ENCODE data around the gene TAS2R43. TPM values are rescaled to one million over a fixed set of nuclear protein-coding genes. Genes with fewer than 3 reads are reported as not detected.
"Not testable (repeated sequence)": the region's sequence is repeated elsewhere in the genome, so short reads cannot be mapped to it uniquely, and the experiment has no call there.

The TAS2R43 gene
- total RNA-seq, 2 experiments from 2014 or later, result 0.73 to 1.1 TPM

DNA sequence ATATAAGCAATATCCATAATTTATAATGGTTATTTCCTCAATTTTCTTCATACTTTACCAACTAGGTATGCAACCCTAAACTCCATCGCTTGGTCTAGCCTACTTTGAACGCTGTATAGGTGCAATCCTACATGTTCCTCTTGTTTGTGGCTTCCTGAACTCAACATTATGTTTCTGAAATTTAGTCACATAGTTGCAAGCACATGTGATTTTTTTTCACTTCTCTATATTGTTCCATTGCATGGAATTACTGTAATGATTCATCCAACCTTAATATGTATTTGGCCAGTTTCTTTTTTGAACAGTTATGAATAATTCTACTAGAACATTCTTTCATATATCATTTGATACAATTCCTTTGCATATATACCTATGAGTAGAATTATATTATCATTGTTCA, 2.8 kb upstream of the TAS2R43 start:
- CTCF ChIA-PET; DNase-seq; H3K27me3 Mint-ChIP-seq (ENCODE audit: low read depth); H3K9me3 Mint-ChIP-seq (ENCODE audit: insufficient read depth); H3K4me3 Mint-ChIP-seq; POLR2A ChIA-PET; H3K27ac Mint-ChIP-seq; H3K4me1 Mint-ChIP-seq (ENCODE audit: low read depth); ATAC-seq: not testable (repeated sequence)
- H3K36me3 Mint-ChIP-seq (ENCODE audit: low read depth), result peaks cover 15% of the 10 kb centered on the region

DNA sequence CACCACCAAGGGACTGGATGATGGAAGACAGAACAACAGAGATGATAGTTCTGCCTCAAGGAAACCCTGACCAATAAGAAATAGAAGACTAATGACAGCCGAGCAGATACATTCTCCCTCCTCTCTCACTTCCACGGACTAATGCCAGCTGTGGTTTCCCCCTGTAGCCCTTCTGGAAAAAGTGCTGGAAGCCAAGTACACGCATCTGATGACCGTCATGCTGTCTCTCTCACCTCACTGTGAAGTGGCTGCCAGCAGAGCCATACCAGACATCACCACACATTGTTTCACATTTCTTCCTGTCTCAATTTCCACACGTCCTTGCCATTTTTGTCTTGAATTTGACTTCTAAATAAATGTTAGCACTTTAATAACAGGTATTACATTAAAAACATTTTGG, 2.9 kb downstream of the TAS2R43 start:
- Mint-ChIP-seq H3K36me3 (ENCODE audit: low read depth) (peaks cover 9% of the 10 kb centered on the region), H3K27ac (no peak overlapping the region), H3K27me3 (ENCODE audit: low read depth) (no peaks in the 10 kb centered on the region), H3K4me1 (ENCODE audit: low read depth) (no peaks in the 10 kb centered on the region), H3K4me3 (no peak overlapping the region), H3K9me3 (ENCODE audit: insufficient read depth) (no peaks in the 10 kb centered on the region)
- ATAC-seq (no peak), DNase-seq (no peak)
- ChIA-PET POLR2A (no interaction called here), CTCF (no interaction called here)

DNA sequence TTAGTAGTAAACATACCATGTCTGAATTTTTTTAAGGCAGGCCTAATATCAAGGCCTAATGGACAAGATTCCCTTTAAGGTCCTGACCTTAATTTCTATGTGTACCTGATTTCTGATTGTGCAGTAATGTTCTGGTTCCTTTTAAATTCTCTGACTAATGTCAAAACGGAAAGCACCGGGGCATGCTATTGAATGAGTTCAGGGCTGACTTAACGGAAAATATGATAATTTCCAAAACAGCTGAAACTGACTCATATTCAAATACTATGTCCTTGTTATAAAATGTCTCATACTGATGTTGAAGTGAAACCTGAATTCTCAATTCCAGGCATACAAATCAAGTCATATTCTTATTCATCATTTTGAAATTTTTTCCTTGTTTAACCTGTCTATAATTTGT, 6.7 kb downstream of the TAS2R43 start:
- Mint-ChIP-seq H3K27ac (no peak overlapping the region), H3K27me3 (ENCODE audit: low read depth) (no peaks in the 10 kb centered on the region), H3K4me3 (no peak overlapping the region), H3K4me1 (ENCODE audit: low read depth) (no peaks in the 10 kb centered on the region), H3K9me3 (ENCODE audit: insufficient read depth) (peaks cover 8% of the 10 kb centered on the region), H3K36me3 (ENCODE audit: low read depth) (peaks cover 14% of the 10 kb centered on the region)
- ATAC-seq (no peak), DNase-seq (no peak)
- CTCF ChIA-PET, result no interaction called here
- POLR2A ChIA-PET, result no interaction called here

DNA sequence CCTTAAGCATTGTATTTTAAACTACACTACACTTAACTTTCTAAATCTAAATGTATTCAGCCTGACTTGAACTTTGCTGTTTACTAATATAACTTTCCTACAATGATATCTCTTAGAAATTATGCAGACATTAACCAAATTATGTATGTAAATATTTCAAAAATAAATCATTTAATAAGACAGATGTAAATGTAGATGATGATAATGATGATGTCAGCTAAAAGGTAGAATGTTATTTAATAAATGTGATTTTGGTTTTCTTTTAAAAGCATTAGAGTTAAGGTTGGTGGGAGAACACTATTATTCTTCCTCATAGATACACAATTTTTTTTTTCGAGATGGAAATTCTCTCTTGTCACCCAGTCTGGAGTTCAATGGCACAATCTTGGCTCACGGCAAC, 10.1 kb downstream of the TAS2R43 start:
- ATAC-seq (no peak), DNase-seq (no peak)
- ChIA-PET POLR2A (no interaction called here), CTCF (no interaction called here)
- no peak overlapping the region for H3K4me3 Mint-ChIP-seq
- peaks cover 15% of the 10 kb centered on the region for H3K36me3 Mint-ChIP-seq (ENCODE audit: low read depth)
- no peaks in the 10 kb centered on the region for H3K4me1 Mint-ChIP-seq (ENCODE audit: low read depth)
- H3K27me3 Mint-ChIP-seq (ENCODE audit: low read depth), result no peaks in the 10 kb centered on the region
- no peak overlapping the region for H3K27ac Mint-ChIP-seq
- peaks cover 14% of the 10 kb centered on the region for H3K9me3 Mint-ChIP-seq (ENCODE audit: insufficient read depth)

DNA sequence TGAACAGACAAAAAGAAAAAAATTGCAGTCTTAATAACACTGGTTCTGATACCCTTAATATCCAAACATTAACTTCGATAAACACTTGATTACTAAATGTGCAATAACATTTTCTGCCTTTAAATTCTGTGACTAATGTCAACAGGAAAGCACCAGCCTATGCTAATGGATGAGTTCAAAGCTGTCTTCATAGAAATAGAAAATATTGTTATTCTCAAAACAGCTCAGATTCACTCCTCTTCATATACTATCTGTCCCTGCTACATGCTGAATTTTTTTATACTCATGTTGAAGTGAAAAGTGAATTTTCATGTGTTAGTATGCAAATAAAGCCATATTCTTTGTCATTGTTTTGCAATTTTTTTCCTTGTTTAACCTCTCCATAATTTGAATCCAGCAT, 13.9 kb downstream of the TAS2R43 start:
- Mint-ChIP-seq H3K36me3 (ENCODE audit: low read depth) (peaks cover 7% of the 10 kb centered on the region), H3K4me3 (no peak overlapping the region), H3K27ac (no peak overlapping the region), H3K4me1 (ENCODE audit: low read depth) (no peaks in the 10 kb centered on the region), H3K9me3 (ENCODE audit: insufficient read depth) (peaks cover 14% of the 10 kb centered on the region), H3K27me3 (ENCODE audit: low read depth) (no peaks in the 10 kb centered on the region)
- ChIA-PET CTCF (no interaction called here), POLR2A (no interaction called here)
- DNase-seq (no peak), ATAC-seq (no peak)

DNA sequence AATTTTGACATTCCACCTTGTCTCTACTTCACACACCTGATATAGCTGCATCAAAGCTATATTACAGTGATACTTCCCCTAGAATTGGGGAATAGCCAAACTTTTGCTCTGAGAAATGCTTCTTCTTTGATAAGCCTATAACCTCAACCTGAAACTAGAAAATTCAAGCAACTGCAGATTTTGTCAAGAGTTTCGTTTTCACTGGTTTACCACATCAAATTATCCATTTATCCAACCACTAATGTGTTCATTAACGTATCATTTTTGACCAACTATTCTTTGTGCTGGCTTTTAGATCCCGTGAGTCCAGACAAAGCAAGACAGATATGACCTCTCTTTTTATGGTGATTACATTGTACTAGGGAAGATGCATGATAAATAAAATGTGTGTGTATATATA, 16.5 kb downstream of the TAS2R43 start:
- H3K36me3 Mint-ChIP-seq (ENCODE audit: low read depth), result peaks cover 7% of the 10 kb centered on the region
- CTCF ChIA-PET, result no interaction called here
- ATAC-seq (no peak), DNase-seq (no peak)
- H3K9me3 Mint-ChIP-seq (ENCODE audit: insufficient read depth), result peaks cover 8% of the 10 kb centered on the region
- H3K27me3 Mint-ChIP-seq (ENCODE audit: low read depth), result no peaks in the 10 kb centered on the region
- POLR2A ChIA-PET, result interaction anchor here (1.3 kb wide), 1 partner anchor 95 kb away, joined by 3 read pairs; the partner anchor contains the start of gene SMIM10L1
- H3K4me3 Mint-ChIP-seq, result no peak overlapping the region
- no peak overlapping the region for H3K27ac Mint-ChIP-seq
- no peaks in the 10 kb centered on the region for H3K4me1 Mint-ChIP-seq (ENCODE audit: low read depth)

DNA sequence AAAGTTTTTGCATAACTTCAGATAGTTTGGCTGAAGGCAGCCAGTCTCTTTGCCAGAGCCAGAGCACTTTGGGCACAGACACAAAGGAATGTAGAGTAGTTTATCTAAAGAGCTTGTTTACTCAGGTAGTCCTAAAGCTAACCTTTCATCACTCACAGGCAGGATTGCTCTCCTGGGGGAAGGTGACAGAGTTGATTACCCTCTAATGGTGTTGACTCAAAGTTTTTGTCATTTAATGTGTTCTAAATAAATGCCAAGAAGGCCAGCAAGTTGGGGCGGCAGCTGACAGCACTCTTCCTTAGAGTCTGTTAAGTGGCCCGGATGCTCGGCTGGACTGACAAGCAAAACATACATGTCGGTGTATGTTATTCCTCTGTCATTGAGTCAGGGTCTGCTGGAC, 20.7 kb downstream of the TAS2R43 start:
- ATAC-seq (no peak), DNase-seq (no peak)
- Mint-ChIP-seq H3K4me1 (ENCODE audit: low read depth) (no peaks in the 10 kb centered on the region), H3K27me3 (ENCODE audit: low read depth) (no peaks in the 10 kb centered on the region), H3K27ac (no peak overlapping the region), H3K4me3 (no peak overlapping the region), H3K9me3 (ENCODE audit: insufficient read depth) (no peaks in the 10 kb centered on the region), H3K36me3 (ENCODE audit: low read depth) (peaks cover 9% of the 10 kb centered on the region)
- POLR2A ChIA-PET, result no interaction called here
- CTCF ChIA-PET, result no interaction called here

DNA sequence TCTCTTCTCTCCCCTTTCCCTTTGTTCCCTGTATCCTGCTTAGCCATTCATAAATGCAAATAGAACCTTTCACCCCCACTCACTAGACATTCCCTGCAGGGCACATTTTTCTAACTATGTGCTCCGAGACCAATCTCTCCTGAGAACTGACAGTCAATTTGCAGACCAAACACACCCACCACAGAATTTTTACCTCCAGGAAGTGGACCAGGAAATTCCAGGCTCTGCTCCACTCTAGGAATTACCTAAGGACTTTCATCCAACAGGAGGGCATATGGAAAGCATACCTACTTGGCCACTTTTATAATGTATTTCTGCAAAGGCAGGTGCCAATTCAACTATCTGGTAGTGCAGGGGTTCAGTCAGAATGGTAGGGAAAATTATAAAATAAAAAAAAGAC, 21.1 kb downstream of the TAS2R43 start:
- Mint-ChIP-seq H3K27ac (no peak overlapping the region), H3K36me3 (ENCODE audit: low read depth) (peaks cover 10% of the 10 kb centered on the region), H3K4me1 (ENCODE audit: low read depth) (no peaks in the 10 kb centered on the region), H3K27me3 (ENCODE audit: low read depth) (no peaks in the 10 kb centered on the region), H3K9me3 (ENCODE audit: insufficient read depth) (peaks cover under 1% of the 10 kb centered on the region), H3K4me3 (no peak overlapping the region)
- ATAC-seq (no peak), DNase-seq (no peak)
- CTCF ChIA-PET, result no interaction called here
- POLR2A ChIA-PET, result no interaction called here

DNA sequence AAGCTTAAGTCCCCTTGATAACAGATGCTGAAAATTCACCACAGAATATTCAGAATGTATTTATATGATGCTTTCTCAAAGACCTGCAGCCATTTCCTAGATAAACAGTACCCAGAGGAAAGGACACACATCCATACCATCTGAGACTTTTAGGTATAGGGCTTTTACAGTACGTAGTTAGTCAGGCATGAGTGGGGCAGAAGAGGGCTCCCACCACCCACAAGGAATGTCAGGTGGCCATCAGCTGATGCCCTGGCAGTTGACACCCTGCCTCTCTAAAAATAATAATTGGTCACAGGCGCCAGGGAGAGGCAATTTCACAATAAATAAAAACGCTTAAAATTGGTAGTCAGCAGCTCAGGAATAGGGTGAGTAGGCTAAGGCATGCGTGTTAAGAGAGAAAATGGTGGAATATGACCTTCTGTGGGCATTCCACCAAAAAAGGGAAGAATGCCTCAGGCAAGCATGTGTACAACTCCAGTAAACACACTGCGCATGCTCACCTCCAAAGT, 22.2 kb downstream of the TAS2R43 start:
- peaks cover 15% of the 10 kb centered on the region for H3K36me3 Mint-ChIP-seq (ENCODE audit: low read depth)

DNA sequence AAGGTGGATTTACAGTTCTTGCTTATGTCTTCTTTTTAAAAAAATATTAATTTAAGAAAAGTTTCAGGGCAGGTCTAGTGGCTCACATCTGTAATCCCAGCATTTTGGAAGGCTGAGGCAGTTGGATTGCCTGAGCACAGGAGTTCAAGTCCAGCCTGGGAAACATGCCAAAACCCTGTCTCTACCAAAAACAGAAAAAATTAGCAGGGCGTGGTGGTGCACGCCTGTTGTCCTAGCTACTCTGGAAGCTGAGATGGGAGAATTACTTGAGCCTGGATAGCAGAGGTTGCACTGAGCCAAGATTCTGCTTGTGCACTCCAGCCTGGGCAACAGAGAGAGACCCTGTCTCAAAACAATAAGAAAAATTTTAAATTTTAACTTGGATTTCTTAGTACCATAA, 24.6 kb downstream of the TAS2R43 start:
- DNase-seq (no peak), ATAC-seq (no peak)
- ChIA-PET CTCF (no interaction called here), POLR2A (no interaction called here)
- Mint-ChIP-seq H3K36me3 (ENCODE audit: low read depth) (peaks cover 15% of the 10 kb centered on the region), H3K4me3 (no peak overlapping the region), H3K27ac (no peak overlapping the region), H3K9me3 (ENCODE audit: insufficient read depth) (peaks cover 7% of the 10 kb centered on the region), H3K27me3 (ENCODE audit: low read depth) (no peaks in the 10 kb centered on the region), H3K4me1 (ENCODE audit: low read depth) (no peaks in the 10 kb centered on the region)

More for the DNA sequence above, 22.2 kb downstream of the TAS2R43 start:
- CTCF ChIA-PET, result no interaction called here
- Mint-ChIP-seq H3K4me1 (ENCODE audit: low read depth) (no peaks in the 10 kb centered on the region), H3K27me3 (ENCODE audit: low read depth) (no peaks in the 10 kb centered on the region), H3K4me3 (no peak overlapping the region), H3K27ac (no peak overlapping the region), H3K9me3 (ENCODE audit: insufficient read depth) (peaks cover 7% of the 10 kb centered on the region)
- POLR2A ChIA-PET, result no interaction called here
- no peak for DNase-seq
- ATAC-seq, result no peak

DNA sequence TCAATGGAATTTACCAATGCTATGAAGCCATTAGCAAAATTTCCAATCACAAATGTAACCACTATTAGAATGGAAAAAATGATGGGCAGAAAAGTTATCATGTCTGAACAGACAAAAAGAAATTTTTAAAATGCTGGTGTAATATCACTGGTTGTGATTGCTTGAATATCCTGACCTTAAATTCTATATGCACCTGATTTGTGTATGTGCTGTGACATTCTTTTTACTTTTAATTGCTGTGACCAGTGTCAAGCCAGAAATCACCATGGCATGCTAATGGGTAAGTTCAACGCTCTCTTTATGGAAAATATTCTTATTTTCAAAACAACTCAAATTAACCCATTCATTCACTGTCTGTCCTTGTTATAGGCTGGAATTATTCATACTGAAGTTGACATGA, 29.9 kb downstream of the TAS2R43 start, which contains the start of gene TAS2R46:
Gene TAS2R46 (minus strand): TSS at position 101 of the 400 bp plus-strand sequence. CDS start 0 bp downstream, at position 101.
- ATAC-seq; H3K9me3 Mint-ChIP-seq (ENCODE audit: insufficient read depth); H3K4me3 Mint-ChIP-seq; POLR2A ChIA-PET; CTCF ChIA-PET; DNase-seq; H3K36me3 Mint-ChIP-seq (ENCODE audit: low read depth); H3K27me3 Mint-ChIP-seq (ENCODE audit: low read depth); H3K4me1 Mint-ChIP-seq (ENCODE audit: low read depth); H3K27ac Mint-ChIP-seq: not testable (repeated sequence)

DNA sequence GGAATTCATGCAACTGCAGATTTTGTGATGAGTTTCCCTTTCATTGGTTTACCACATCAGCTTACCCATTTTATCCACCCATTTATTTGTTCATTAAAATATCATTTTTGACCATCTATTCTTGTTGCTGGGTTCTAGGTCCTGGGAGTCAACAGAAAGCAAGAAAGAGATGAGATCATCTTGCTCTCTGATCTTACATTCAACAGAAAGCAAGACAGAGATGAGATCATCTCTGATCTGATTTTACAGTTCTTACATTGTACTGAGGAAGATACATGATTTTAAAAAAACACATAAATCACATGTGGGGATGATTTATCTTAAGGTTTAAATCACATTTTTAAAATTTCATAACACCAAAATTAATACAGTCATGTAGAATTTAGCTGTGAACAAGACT, 32.3 kb downstream of the TAS2R43 start:
- no peak overlapping the region for H3K27ac Mint-ChIP-seq
- H3K4me1 Mint-ChIP-seq (ENCODE audit: low read depth), result no peaks in the 10 kb centered on the region
- ATAC-seq (no peak), DNase-seq (no peak)
- peaks cover 14% of the 10 kb centered on the region for H3K36me3 Mint-ChIP-seq (ENCODE audit: low read depth)
- H3K27me3 Mint-ChIP-seq (ENCODE audit: low read depth), result no peaks in the 10 kb centered on the region
- H3K4me3 Mint-ChIP-seq, result no peak overlapping the region
- H3K9me3 Mint-ChIP-seq (ENCODE audit: insufficient read depth), result peaks cover 7% of the 10 kb centered on the region
- POLR2A ChIA-PET, result no interaction called here
- CTCF ChIA-PET, result no interaction called here

DNA sequence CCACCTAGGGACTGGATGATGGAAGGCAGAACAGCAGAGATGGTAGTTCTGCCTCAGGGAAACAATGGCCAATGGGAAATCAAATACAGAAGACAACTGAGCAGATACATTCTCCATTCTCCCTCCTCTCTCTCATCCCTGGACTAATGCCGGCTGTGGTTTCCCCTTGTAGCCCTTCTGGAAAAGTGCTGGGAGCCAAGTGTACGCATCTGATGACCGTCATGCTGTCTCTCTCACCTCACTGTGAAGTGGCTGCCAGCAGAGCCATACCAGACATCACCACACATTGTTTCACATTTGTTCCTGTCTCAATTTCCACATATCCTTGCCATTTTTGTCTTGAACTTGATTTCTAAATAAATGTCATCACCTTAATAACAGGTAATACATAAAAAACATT, 33.1 kb downstream of the TAS2R43 start:
- Mint-ChIP-seq H3K27me3 (ENCODE audit: low read depth) (no peaks in the 10 kb centered on the region), H3K9me3 (ENCODE audit: insufficient read depth) (peaks cover 7% of the 10 kb centered on the region), H3K36me3 (ENCODE audit: low read depth) (peaks cover 14% of the 10 kb centered on the region), H3K4me3 (no peak overlapping the region), H3K4me1 (ENCODE audit: low read depth) (no peaks in the 10 kb centered on the region), H3K27ac (no peak overlapping the region)
- DNase-seq (no peak), ATAC-seq (no peak)
- CTCF ChIA-PET, result no interaction called here
- POLR2A ChIA-PET, result no interaction called here

All from activated CD8-positive, alpha-beta T cell treated with anti-CD3 and anti-CD28 coated beads, Interleukin-2, amount 10 ng/mL, durations not matched to agents 7 days and 5 days (primary cell).